Tibial nerve (tissue), 4 donors: ENCODE data around the gene NR4A3.

Experiments
- EP300 ChIP-seq, 2 donors: sonication (generic); formaldehyde crosslinking; IDR thresholded peaks; one replicate each; pipeline ENCODE4 v1.6.1; 2017; ENCODE audit warnings: antibody characterized with exemption in 2 of 2, mild to moderate bottlenecking in 1 of 2
- TF ChIP-seq, protein P1 (sequence below), 5 experiments: fragments of 200-600 bp in 3 of 5; fragments of 450-650 bp in 2 of 5; sonication (generic) in 3 of 5; IDR thresholded peaks; one replicate each; pipeline ENCODE4 v1.5.1; 2016 to 2019; ENCODE audit warnings: antibody characterized with exemption in 5 of 5, mild to moderate bottlenecking in 3 of 5, moderate library complexity in 2 of 5

- TF ChIP-seq, protein P1, sequence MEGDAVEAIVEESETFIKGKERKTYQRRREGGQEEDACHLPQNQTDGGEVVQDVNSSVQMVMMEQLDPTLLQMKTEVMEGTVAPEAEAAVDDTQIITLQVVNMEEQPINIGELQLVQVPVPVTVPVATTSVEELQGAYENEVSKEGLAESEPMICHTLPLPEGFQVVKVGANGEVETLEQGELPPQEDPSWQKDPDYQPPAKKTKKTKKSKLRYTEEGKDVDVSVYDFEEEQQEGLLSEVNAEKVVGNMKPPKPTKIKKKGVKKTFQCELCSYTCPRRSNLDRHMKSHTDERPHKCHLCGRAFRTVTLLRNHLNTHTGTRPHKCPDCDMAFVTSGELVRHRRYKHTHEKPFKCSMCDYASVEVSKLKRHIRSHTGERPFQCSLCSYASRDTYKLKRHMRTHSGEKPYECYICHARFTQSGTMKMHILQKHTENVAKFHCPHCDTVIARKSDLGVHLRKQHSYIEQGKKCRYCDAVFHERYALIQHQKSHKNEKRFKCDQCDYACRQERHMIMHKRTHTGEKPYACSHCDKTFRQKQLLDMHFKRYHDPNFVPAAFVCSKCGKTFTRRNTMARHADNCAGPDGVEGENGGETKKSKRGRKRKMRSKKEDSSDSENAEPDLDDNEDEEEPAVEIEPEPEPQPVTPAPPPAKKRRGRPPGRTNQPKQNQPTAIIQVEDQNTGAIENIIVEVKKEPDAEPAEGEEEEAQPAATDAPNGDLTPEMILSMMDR (IDR thresholded peaks at IDR 0.05), result no peak
- no peak for TF ChIP-seq EP300 (IDR thresholded peaks at IDR 0.05)
These were observed 37.9 kb upstream of the NR4A3 start for GRCh38 chr9:99783799-99784198.
